Gastrocnemius medialis (tissue), 4 donors: ENCODE results near the gene ZKSCAN1.

Experiments used
- POLR2A ChIP-seq, 2 donors: fragments of 450-650 bp; IDR thresholded peaks; one replicate each; pipeline ENCODE4 v1.6.1; 2017; ENCODE audit warnings: antibody characterized with exemption in 2 of 2, mild to moderate bottlenecking in 2 of 2, moderate library complexity in 2 of 2
- TF ChIP-seq, protein P1 (sequence below), 5 experiments: fragments of 450-650 bp in 3 of 5; fragments of 200-600 bp in 2 of 5; sonication (generic) in 2 of 5; IDR thresholded peaks in 4 of 5; conservative IDR thresholded peaks in 1 of 5; 1 replicate in 4 of 5; 2 replicates in 1 of 5; pipeline ENCODE4 v1.5.1; 2016 to 2019; ENCODE audit warnings: antibody characterized with exemption in 5 of 5, mild to moderate bottlenecking in 3 of 5, moderate library complexity in 3 of 5

GRCh38 chr7:99984593-99984992, 30.8 kb upstream of the ZKSCAN1 start:
- TF ChIP-seq POLR2A (IDR thresholded peaks at IDR 0.05) = no peak
- TF ChIP-seq, protein P1, sequence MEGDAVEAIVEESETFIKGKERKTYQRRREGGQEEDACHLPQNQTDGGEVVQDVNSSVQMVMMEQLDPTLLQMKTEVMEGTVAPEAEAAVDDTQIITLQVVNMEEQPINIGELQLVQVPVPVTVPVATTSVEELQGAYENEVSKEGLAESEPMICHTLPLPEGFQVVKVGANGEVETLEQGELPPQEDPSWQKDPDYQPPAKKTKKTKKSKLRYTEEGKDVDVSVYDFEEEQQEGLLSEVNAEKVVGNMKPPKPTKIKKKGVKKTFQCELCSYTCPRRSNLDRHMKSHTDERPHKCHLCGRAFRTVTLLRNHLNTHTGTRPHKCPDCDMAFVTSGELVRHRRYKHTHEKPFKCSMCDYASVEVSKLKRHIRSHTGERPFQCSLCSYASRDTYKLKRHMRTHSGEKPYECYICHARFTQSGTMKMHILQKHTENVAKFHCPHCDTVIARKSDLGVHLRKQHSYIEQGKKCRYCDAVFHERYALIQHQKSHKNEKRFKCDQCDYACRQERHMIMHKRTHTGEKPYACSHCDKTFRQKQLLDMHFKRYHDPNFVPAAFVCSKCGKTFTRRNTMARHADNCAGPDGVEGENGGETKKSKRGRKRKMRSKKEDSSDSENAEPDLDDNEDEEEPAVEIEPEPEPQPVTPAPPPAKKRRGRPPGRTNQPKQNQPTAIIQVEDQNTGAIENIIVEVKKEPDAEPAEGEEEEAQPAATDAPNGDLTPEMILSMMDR (IDR thresholded peaks at IDR 0.05 in 4 of 5, conservative IDR thresholded peaks at IDR 0.05 in 1 of 5) = no peak
